Stomach (tissue), 4 donors: ENCODE data around the gene FOXP3.

Experiments
- CTCF ChIP-seq, 7 experiments: fragments of 450-650 bp in 4 of 7; fragments of 200-600 bp in 3 of 7; sonication (generic) in 3 of 7; IDR thresholded peaks; one replicate each; pipeline ENCODE4 v1.5.1; 2016 to 2019; ENCODE audit warnings: antibody characterized with exemption in 7 of 7, control low read depth in 2 of 7, mild to moderate bottlenecking in 1 of 7
- EP300 ChIP-seq: sonication (generic); formaldehyde crosslinking; IDR thresholded peaks from one replicate; pipeline ENCODE4 v1.6.1; 2017; ENCODE audit warnings: antibody characterized with exemption
- POLR2A ChIP-seq, 4 donors: fragments of 450-650 bp; IDR thresholded peaks; one replicate each; pipeline ENCODE4 v1.6.1; 2016; ENCODE audit warnings: antibody characterized with exemption in 4 of 4, control low read depth in 2 of 4, mild to moderate bottlenecking in 1 of 4, moderate library complexity in 1 of 4

DNA sequence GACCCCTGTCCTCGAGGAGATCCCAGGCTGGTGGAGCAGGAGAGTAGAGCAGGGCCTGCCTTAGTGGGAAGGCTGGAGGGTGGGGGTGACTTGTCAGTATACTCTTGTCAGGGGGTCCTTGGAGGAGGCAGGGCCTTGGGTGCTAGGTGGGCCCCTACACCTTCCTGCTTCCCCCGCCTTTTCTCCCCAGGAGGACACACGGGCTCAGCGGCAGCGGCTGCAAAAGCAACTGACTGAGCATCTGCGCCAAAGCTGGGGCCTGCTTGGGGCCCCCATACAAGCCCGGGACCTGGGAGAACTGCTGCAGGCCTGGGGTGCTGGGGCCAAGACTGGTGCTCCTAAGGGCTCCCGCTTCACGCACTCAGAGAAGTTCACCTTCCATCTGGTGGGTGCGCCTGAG, 18.0 kb downstream of the FOXP3 start:
- no peak for TF ChIP-seq CTCF (IDR thresholded peaks at IDR 0.05)
- TF ChIP-seq EP300 = no peak
- TF ChIP-seq POLR2A (IDR thresholded peaks at IDR 0.05) = no peak
